ENCODE data around the gene SPHK1.

Gene SPHK1

DNA sequence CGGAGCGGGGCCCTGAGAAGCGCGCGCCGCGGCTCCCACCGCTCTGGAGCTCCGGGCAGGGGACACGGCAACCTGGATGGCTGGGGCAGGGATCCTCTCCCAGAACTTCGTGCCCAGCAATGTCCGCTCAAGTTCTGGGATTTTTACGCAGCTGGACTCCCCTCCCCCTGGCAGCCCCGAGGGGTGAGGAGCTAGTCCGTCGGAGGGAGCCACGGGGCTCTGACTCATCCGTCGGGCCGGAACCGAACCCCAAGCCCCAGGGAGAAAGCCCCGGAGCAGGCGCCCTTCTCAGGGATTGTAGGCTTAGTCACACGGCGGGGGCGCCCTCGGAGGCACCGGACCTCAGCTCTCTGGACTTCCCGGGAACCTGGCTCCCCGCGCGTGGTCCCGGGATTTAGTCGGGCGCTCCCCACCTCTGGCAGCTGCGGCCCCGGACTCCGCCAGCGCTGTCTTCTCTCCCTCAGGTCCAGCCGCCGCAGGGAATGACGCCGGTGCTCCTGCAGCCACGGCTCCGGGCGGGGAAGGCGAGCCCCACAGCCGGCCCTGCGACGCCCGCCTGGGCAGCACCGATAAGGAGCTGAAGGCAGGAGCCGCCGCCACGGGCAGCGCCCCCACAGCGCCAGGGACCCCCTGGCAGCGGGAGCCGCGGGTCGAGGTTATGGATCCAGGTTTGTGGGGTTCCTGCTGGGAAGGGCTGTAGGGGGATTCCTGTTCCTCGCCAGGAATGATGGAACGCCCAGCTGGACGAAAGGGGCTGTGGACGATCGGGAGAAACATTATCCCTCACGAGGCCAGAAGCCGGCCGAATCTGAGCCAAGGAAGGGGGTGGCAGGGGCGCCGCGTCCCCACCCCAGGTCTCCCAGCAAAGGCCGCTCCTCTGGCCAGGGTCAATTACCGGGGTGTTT, 830 bp downstream of the SPHK1 start:
- peak; percentile 89 to 90 for DNase-seq
- TF ChIP-seq GATA1 (IDR thresholded peaks at IDR 0.05; ENCODE audit: low read depth, low read length) (peak; percentile 43), POLR2A (IDR thresholded peaks at IDR 0.05; ENCODE audit: low read length) (no peak)

DNA sequence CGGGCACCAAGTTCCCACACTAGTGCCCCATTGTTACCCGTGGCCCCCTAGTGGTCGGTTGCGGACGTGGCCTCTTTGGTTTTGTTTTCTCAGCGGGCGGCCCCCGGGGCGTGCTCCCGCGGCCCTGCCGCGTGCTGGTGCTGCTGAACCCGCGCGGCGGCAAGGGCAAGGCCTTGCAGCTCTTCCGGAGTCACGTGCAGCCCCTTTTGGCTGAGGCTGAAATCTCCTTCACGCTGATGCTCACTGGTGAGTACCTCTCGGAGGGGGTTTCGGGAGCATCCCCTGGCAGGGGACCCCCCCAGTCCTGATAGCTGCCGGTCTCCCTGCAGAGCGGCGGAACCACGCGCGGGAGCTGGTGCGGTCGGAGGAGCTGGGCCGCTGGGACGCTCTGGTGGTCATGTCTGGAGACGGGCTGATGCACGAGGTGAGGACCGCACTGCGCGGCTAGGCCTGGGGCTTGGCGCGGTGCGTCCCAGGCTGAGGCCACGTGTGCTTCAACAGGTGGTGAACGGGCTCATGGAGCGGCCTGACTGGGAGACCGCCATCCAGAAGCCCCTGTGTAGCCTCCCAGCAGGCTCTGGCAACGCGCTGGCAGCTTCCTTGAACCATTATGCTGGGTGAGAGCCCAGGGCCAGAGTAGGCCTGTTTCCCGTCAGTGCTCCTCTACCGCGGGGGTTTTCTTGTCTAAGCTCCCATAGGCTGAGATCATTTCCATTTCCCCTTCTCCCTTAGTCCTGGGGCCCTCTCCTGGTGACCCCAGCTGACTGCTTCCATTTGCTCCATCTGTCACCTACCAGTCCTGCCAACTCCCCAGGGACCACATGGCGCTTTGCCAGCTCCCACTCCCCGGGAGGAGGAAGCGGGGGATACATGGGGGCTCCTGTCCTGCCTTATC, 1.7 kb downstream of the SPHK1 start:
- TF ChIP-seq GATA1 (IDR thresholded peaks at IDR 0.05; ENCODE audit: low read depth, low read length) (no peak), POLR2A (IDR thresholded peaks at IDR 0.05; ENCODE audit: low read length) (no peak)
- DNase-seq: peak; percentile 92 to 95

DNA sequence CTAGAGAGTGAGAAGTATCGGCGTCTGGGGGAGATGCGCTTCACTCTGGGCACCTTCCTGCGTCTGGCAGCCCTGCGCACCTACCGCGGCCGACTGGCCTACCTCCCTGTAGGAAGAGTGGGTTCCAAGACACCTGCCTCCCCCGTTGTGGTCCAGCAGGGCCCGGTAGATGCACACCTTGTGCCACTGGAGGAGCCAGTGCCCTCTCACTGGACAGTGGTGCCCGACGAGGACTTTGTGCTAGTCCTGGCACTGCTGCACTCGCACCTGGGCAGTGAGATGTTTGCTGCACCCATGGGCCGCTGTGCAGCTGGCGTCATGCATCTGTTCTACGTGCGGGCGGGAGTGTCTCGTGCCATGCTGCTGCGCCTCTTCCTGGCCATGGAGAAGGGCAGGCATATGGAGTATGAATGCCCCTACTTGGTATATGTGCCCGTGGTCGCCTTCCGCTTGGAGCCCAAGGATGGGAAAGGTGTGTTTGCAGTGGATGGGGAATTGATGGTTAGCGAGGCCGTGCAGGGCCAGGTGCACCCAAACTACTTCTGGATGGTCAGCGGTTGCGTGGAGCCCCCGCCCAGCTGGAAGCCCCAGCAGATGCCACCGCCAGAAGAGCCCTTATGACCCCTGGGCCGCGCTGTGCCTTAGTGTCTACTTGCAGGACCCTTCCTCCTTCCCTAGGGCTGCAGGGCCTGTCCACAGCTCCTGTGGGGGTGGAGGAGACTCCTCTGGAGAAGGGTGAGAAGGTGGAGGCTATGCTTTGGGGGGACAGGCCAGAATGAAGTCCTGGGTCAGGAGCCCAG, 2.8 kb downstream of the SPHK1 start:
- no peak for DNase-seq
- TF ChIP-seq POLR2A (IDR thresholded peaks at IDR 0.05; ENCODE audit: low read length) (no peak), GATA1 (IDR thresholded peaks at IDR 0.05; ENCODE audit: low read depth, low read length) (no peak)

DNA sequence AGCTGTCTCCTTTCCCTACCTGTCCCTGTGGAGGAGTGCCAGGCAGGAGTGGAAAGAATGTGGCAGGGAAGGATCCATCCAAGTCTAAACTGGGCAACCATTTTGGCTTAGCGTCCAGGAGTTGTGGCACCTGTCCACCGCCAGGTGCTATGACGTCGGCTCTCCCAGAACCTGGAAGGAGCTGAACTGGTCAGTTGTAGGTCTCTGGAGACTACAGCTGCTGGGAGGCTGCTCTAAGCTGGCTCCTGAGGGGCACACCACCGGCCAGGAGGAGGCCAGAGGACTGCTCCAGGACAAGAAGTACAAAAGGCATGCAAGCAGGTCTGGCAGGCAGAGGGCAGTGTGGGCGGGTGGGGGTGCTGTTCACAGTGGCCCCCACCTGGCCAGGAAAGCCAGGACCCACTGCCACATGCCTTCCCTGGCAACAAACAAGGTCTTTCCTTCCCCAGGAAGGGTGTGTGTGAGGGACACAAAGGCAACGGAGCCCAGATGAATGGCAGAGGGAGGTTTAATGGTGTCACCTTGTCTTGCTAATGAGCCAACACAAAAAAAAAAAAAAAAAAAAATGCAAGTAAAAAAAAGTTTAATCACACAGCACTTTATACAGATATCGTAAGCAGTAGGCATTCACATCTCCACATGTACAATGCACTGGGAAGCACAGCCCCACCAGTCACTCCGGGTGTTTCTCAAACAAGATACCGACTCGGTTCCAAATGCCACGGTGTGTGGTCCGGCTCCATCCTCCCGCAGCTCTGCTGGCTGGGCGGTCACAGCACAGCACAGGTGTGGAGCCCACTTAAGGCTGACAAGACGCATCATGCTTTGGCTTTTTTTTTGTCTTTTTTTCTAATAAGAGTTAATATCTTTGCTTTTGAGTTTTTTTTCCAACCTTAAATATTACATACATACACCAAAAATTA, 4.8 kb downstream of the SPHK1 start:
- TF ChIP-seq GATA1 (IDR thresholded peaks at IDR 0.05; ENCODE audit: low read depth, low read length) (no peak), POLR2A (IDR thresholded peaks at IDR 0.05; ENCODE audit: low read length) (no peak)
- DNase-seq: no peak

DNA sequence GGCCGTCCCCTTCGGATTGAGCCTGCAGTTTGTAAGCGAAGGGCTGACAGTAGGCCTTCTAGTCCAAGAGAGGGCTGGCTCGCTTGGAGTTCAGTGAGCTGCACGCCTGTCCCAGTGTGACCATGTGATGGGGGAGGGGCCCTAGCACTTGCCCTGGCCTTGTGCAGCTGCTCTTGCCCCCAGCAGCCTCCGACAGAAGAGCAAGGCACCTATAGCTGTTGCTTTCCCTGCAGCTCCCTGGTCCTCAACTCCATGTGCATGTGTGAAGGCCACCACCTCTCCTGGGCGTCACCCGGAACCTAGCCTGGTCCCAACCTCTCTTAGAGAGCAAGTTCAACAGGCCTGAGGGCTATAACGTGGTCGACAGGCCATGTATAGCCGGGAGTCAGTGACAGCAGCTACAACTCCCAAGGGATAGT, 5.6 kb downstream of the SPHK1 start:
- TF ChIP-seq POLR2A (IDR thresholded peaks at IDR 0.05; ENCODE audit: low read length) (no peak), GATA1 (IDR thresholded peaks at IDR 0.05; ENCODE audit: low read depth, low read length) (no peak)

DNA sequence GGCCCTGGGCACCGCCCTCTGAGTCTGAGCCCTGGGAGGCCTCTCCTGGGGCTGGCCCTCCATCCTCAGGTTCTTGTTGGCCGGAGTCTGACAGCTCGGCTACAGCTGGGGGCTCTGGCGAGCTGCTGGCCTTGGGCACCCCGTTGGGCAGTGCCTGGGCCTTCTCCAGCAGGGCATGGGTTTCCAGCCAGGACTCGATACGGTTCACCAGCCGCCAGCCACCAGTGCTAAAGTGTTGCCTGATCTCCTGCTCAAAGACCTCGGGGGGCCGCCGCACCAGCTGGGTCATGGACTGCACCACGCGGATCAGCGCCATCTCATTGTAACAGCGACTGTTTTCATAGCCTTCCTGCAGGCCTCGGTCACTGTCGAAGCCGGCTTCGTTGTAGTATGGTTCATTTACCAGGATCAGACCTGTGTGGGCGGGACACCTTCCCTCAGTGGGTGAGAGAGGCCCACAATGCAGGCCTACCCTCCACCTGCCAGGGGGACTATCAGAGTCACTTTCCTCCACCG, 6.8 kb downstream of the SPHK1 start:
- TF ChIP-seq GATA1 (IDR thresholded peaks at IDR 0.05; ENCODE audit: low read depth, low read length): no peak
- no peak for TF ChIP-seq POLR2A (IDR thresholded peaks at IDR 0.05; ENCODE audit: low read length)
- DNase-seq: no peak

More for the DNA sequence above, 5.6 kb downstream of the SPHK1 start:
- no peak for DNase-seq

DNA sequence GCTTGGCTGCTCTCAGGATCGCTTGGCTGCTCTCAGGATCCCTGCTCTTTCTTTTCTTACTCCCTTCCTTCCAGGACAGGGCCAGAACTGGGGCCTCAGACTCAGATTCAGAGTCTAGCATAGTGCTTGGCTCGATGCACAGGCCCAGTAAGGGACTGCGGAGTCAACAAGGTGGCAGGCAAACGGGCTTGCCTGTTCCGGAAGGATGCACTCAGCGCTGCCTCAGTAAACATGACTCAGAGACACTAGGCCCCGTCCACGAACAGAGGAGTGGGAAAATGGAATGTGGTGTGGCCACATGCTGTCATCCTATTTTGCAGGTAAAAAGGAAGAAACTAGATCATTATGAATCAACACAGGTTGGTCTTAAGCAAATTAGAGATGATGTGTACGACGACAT, 9.8 kb downstream of the SPHK1 start:
- TF ChIP-seq POLR2A (IDR thresholded peaks at IDR 0.05; ENCODE audit: low read length): no peak
- TF ChIP-seq GATA1 (IDR thresholded peaks at IDR 0.05; ENCODE audit: low read depth, low read length): no peak
- no peak for DNase-seq

DNA sequence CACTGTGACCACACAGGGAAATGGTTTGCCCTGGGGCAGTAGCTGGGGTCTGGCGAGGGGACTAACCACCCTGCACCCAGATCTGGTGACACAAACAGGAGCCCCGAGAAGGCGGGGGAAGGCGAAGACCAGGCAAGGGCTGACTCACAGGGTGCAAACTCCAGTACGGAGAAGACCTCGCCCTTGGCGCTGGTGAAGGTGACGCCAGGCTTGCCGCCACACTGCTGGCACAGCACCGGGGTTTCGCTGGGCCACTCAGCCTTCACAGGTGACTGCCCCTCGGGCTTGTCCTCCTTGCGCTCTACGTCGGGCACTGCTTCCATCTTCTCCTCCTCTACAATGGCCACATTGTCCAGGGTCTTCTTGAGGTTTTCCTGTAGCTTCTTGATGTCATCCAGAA, 11.6 kb downstream of the SPHK1 start:
- TF ChIP-seq GATA1 (IDR thresholded peaks at IDR 0.05; ENCODE audit: low read depth, low read length) (no peak), POLR2A (IDR thresholded peaks at IDR 0.05; ENCODE audit: low read length) (no peak)

DNA sequence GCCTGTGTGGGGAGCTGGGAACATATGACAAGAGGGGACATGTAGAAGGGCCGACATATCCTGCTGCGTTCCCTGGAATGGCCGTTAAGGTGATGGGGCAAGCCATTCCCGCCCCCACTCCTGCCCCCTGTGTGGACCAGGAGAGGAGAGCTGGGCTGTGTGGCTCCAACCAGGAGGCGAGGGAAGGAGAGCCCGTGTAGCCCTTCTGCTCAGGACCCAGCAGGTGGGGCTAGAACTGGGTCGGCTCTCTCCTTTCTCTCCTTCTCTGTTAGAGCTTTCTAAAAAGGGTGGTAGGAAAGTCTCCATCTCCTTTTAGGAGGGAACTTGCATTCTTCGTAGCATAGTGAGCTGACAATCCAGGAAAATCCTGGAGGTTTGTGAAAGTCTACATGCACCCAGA, 12.8 kb downstream of the SPHK1 start:
- TF ChIP-seq POLR2A (IDR thresholded peaks at IDR 0.05; ENCODE audit: low read length) (no peak), GATA1 (IDR thresholded peaks at IDR 0.05; ENCODE audit: low read depth, low read length) (no peak)
- DNase-seq: no peak

More for the DNA sequence above, 11.6 kb downstream of the SPHK1 start:
- DNase-seq: no peak

DNA sequence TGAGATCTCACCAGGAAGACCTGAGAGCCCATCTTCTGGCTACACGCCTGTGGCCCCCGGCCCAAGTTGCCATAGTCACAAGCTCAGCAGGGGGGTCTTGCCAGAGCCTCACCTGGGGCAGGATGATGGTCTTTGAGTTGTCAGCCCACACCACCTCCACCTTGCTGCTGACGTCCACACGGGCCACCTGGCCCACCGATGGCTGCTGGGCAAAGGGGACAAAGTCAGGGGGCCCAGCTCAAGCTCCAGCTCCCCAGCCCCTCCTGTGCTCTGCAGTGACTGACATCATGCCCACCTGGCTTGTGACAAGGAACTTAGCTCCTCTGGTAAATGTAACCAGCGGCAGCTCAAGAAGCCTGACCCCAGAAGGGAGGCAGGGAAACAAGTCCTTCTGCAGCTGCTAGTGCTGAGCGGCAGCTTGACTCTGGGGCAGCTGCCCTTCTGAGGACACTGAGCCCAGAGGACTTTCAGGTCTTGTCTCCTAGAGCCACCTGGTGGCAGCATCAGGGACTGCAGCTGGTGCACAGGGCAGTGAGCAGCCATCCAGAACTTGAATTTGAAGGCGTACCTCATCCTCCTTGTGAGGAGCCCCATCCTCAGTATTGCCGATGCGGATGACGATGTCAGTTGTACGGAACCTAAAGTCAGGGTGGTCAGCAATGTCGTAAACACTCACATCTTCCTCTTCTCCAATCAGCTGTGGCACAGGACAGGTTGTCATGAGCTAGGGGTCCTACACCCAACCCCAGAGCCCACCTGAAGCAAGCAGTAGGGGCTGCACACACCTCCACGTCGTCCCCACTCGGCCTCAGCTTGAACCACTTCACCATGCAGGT, 13.5 kb downstream of the SPHK1 start:
- DNase-seq: peak; percentile 85 to 92
- TF ChIP-seq GATA1 (IDR thresholded peaks at IDR 0.05; ENCODE audit: low read depth, low read length) (no peak), POLR2A (IDR thresholded peaks at IDR 0.05; ENCODE audit: low read length) (no peak)

DNA sequence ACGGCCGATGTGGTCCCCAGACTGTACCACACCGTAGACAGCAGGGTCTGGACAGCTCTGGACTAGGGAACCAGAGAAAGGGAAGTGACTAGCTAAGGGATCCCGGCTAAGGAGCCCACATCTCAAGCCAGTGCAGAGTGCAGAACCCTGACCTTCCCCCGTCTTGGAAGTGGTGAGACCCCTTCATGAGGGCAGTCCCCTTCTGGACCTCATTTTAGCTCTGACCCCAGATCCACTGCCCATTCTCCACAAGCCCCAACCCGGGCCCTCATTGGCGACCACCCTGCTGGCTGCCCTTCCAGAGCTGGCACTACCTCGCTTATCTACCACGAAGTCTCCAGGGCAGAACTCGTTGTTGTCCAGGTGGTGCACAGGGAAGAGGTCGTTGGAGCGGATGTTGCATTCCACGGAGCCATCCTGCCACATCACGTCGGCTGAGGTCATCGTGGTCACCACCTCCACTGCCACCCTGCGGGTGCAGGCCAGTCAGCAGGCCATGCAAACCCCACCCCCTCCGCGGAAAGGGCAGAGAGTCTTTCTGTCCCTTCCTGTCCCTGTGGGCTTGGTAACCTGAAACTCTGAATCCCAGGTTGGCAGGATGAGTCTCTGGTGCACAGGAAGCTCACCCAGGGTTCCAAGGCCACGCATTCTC, 14.2 kb downstream of the SPHK1 start:
- no peak for TF ChIP-seq POLR2A (IDR thresholded peaks at IDR 0.05; ENCODE audit: low read length)
- no peak for DNase-seq
